ENCODE results near the gene PLEK. TPM values are rescaled to one million over a fixed set of nuclear protein-coding genes. Genes with fewer than 3 reads are reported as not detected.

The PLEK gene
- total and polyA plus RNA-seq, 2 of the 13 experiments (the other 11 are each of a cell fraction or from before 2014, with no cell fraction given): not detected

DNA sequence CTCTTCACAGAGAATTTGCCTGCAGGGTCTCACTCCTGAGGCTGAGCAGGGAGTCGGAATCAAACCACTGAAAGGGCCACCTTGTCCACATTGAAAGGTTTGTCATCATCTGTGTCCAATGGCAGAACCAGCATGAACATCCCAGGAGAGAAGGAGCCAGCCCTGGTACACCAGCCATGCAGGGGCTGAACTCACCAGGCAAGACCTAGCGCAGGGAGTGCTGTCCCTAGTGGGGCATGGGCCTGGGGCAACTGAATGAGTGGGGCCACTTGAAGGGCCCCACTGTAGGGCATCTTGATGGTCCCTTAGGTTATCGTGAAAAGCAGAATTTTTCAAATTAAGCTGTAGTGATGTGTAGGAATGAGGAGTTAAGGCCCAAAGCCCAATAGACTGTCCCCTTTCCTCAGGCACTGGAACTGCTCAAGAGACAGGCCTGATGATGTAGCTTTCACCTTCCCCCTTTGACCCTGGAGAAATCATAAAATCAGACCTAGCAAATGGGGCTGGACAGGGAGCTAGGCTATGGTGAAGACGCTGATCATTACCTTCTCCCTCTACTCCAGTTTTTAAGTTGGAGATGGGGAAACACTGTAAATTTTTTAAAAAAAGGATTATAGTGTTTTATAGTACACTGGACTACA, 8.4 kb upstream of the PLEK start:
- intact Hi-C loops (cut with micrococcal nuclease; ENCODE audit: unreplicated experiment) (loop anchor here (5.0 kb wide), 1 partner anchor 234 kb away; no protein-coding TSS in a partner anchor), in situ Hi-C loops (cut with HindIII; ENCODE audit: extremely low pct_ligation_motif_present, low pct_unique_long_range_greater_than_20kb) (no loop called here)
- Histone ChIP-seq H3K27me3 (ENCODE audit: control insufficient read depth in 1 of 2, insufficient read depth in 2 of 2, low read length in 2 of 2) (no peaks in the 10 kb centered on the region), H3K36me3 (replicated peaks in 1 of 2; ENCODE audit: control insufficient read depth in 1 of 2, insufficient read depth in 2 of 2, low read length in 2 of 2) (no peaks in the 10 kb centered on the region), H4K20me1 (ENCODE audit: insufficient read depth, low read length) (no peaks in the 10 kb centered on the region), H3K4me3 (replicated peaks in 1 of 3; ENCODE audit: insufficient read depth in 1 of 3, low read depth in 2 of 3, low read length in 3 of 3) (no peak overlapping the region), H2AFZ (ENCODE audit: low read length) (no peak overlapping the region), H3K27ac (ENCODE audit: extremely low read length, insufficient read depth, low read length) (no peak overlapping the region), H3K79me2 (ENCODE audit: insufficient read depth, low read length) (no peaks in the 10 kb centered on the region), H3K9ac (ENCODE audit: insufficient read depth, low read depth, low read length) (no peak overlapping the region), H3K9me3 (ENCODE audit: low read length) (no peaks in the 10 kb centered on the region), H3K4me1 (ENCODE audit: insufficient read depth, low read length) (no peaks in the 10 kb centered on the region), H3K4me2 (ENCODE audit: low read depth, low read length) (no peak overlapping the region)
- BruUV-seq (replicated peaks): no TSS peak
- DNase-seq (ENCODE audit: low spot score): no peak
- CTCF ChIA-PET (ENCODE audit: low intra/inter-chr PET ratio, low total read pairs): no interaction called here
- ATAC-seq: no peak
- WGBS (ENCODE audit: low lambda C conversion rate): 27% methylated on average over 4 of the region's 4 CpGs
- POLR2A ChIA-PET: no interaction called here
- FAIRE-seq: no peak
- TF ChIP-seq STAT5B (CRISPR knock-in tag; IDR thresholded peaks at IDR 0.05) (no peak), JDP2 (CRISPR knock-in tag; IDR thresholded peaks at IDR 0.05; ENCODE audit: borderline replicate concordance) (no peak), HOXA3 (CRISPR knock-in tag; IDR thresholded peaks at IDR 0.05) (no peak)
- TF ChIP-seq, protein P1, sequence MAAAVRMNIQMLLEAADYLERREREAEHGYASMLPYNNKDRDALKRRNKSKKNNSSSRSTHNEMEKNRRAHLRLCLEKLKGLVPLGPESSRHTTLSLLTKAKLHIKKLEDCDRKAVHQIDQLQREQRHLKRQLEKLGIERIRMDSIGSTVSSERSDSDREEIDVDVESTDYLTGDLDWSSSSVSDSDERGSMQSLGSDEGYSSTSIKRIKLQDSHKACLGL (CRISPR knock-in tag; IDR thresholded peaks at IDR 0.05): no peak
- TF ChIP-seq, protein P2, sequence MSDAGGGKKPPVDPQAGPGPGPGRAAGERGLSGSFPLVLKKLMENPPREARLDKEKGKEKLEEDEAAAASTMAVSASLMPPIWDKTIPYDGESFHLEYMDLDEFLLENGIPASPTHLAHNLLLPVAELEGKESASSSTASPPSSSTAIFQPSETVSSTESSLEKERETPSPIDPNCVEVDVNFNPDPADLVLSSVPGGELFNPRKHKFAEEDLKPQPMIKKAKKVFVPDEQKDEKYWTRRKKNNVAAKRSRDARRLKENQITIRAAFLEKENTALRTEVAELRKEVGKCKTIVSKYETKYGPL (CRISPR knock-in tag; IDR thresholded peaks at IDR 0.05): no peak

DNA sequence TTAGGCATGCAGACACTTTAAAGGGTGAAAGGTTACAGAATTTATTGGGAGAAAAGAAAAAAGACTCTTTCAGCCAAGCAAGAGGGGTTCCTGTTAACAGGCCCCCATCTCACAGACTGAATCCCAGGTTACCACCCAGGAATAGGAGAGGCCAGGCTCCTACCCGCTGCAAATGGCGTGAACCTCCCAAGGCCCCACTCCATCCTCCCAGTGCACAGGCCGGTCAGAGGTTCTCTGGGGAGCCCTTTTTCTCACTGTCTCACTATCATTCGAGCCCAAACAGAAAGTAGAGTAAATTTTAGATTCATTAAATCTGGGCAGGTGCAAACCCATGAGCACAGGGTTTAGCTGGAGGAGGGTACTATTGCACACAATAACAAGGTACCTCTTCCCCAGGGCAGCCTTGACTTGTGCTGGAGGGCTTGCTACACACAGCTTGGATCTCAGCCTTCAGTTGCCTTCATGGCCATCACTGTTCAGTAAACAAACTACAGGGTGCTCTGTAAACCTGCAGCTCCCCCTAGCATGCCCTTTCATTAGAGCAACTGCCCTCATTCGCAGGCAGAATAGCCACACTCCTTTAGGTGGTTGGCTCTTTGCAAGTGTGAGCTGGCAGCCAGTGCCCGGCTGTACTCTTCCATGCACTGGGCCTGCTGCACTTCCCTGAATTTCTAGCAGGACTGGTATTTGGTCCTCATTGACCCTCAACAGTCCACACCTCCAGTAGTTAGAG, 7.3 kb upstream of the PLEK start:
- in situ Hi-C loops (cut with HindIII; ENCODE audit: extremely low pct_ligation_motif_present, low pct_unique_long_range_greater_than_20kb): no loop called here
- intact Hi-C loops (cut with micrococcal nuclease; ENCODE audit: unreplicated experiment): loop anchor here (5.0 kb wide), 1 partner anchor 235 kb away; no protein-coding TSS in a partner anchor
- Histone ChIP-seq H3K9me3 (ENCODE audit: low read length) (no peaks in the 10 kb centered on the region), H3K4me2 (ENCODE audit: low read depth, low read length) (no peak overlapping the region), H3K4me3 (replicated peaks in 1 of 3; ENCODE audit: insufficient read depth in 1 of 3, low read depth in 2 of 3, low read length in 3 of 3) (no peak overlapping the region), H3K27me3 (ENCODE audit: control insufficient read depth in 1 of 2, insufficient read depth in 2 of 2, low read length in 2 of 2) (peaks cover 0 to 6% of the 10 kb centered on the region in 2 experiments; a peak in 2 of 5 replicates), H3K36me3 (replicated peaks in 1 of 2; ENCODE audit: control insufficient read depth in 1 of 2, insufficient read depth in 2 of 2, low read length in 2 of 2) (no peaks in the 10 kb centered on the region), H3K4me1 (ENCODE audit: insufficient read depth, low read length) (no peaks in the 10 kb centered on the region), H3K27ac (ENCODE audit: extremely low read length, insufficient read depth, low read length) (no peak overlapping the region), H3K9ac (ENCODE audit: insufficient read depth, low read depth, low read length) (no peak overlapping the region), H4K20me1 (ENCODE audit: insufficient read depth, low read length) (no peaks in the 10 kb centered on the region), H3K79me2 (ENCODE audit: insufficient read depth, low read length) (no peaks in the 10 kb centered on the region), H2AFZ (ENCODE audit: low read length) (no peak overlapping the region)
- WGBS (ENCODE audit: low lambda C conversion rate): 43% methylated on average over 6 of the region's 6 CpGs
- FAIRE-seq: no peak
- BruUV-seq (replicated peaks): no TSS peak
- ChIA-PET POLR2A (no interaction called here), CTCF (ENCODE audit: low intra/inter-chr PET ratio, low total read pairs) (interaction anchor here (0.6 kb wide), 1 partner anchor 84 kb away, joined by 3 read pairs; no protein-coding TSS in a partner anchor)
- ATAC-seq: peak; percentile 99
- DNase-seq (ENCODE audit: low spot score): peak; percentile 52
- TF ChIP-seq THAP11 (CRISPR knock-in tag; IDR thresholded peaks at IDR 0.05) (0 out of 2 replicates have a peak, but pooled peaks have one; percentile 26), ZNF790 (CRISPR knock-in tag; IDR thresholded peaks at IDR 0.05; ENCODE audit: borderline replicate concordance) (no peak), FOXO1 (CRISPR knock-in tag; IDR thresholded peaks at IDR 0.05) (0 out of 2 replicates have a peak, but pooled peaks have one; percentile 44), ZNF331 (CRISPR knock-in tag; IDR thresholded peaks at IDR 0.05) (peak; percentile 24; the same call in 1 of the 2 replicates), GTF3A (CRISPR knock-in tag; conservative IDR thresholded peaks at IDR 0.05) (no peak), ZNF124 (CRISPR knock-in tag; IDR thresholded peaks at IDR 0.05) (no peak), FOXA1 (IDR thresholded peaks at IDR 0.05) (no peak), FOXA1 (CRISPR knock-in tag; IDR thresholded peaks at IDR 0.05) (peak; percentile 78)
- TF ChIP-seq, protein P3, sequence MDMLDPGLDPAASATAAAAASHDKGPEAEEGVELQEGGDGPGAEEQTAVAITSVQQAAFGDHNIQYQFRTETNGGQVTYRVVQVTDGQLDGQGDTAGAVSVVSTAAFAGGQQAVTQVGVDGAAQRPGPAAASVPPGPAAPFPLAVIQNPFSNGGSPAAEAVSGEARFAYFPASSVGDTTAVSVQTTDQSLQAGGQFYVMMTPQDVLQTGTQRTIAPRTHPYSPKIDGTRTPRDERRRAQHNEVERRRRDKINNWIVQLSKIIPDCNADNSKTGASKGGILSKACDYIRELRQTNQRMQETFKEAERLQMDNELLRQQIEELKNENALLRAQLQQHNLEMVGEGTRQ (IDR thresholded peaks at IDR 0.05; ENCODE audit: low read depth, low read length): no peak
- TF ChIP-seq, protein P3 (CRISPR knock-in tag; IDR thresholded peaks at IDR 0.05; ENCODE audit: borderline replicate concordance): no peak

All from HepG2 (cell line).